ACHN (cell line): ENCODE data around the gene USP12.
A peak's percentile ranks its signal among the peaks of the same experiment; 100 is the strongest.
"Not testable (repeated sequence)": the region's sequence is repeated elsewhere in the genome, so short reads cannot be mapped to it uniquely, and the experiment has no call there.

Experiments
- DNase-seq: peaks from one replicate; pipeline ENCODE4 v3.0.0-alpha.2; 2015
- in situ Hi-C: cut with HindIII; loops from 2 replicates; pipeline ENCODE4 v1.10.0; 2017; ENCODE audit warnings: low sequenced_read_pairs, low pct_ligation_motif_present, low pct_unique_long_range_greater_than_20kb

The USP12 gene

DNA sequence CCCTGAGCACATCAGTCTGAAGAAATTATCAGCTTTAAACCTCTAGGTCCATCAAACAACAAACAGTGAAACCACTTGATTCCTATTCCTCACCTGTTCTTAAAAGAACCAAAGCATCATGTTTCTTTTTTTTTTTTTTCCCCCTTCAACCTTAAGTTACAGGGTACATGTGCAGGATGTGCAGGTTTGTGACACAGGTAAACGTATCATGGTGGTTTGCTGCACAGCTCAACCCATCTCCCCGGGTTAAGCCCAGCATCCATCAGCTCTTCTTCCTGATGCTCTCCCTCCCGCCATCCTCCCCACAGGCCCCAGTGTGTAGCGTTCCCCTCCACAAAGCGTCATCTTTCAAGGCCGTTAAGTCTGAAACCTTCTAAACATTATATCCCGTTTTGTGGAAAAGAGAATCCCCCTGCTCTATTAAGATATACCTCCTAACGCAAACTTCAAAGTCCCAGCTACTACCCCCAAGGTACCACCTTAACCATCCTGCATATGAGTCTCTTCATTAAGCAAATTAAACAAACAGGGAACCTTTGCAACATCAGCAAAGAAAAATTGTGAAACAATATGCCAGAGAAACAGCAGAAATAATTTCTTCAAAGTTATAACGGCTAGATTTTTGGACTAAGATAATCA, 10.8 kb downstream of the USP12 start:
- in situ Hi-C loops: no loop called here
- no peak for DNase-seq

DNA sequence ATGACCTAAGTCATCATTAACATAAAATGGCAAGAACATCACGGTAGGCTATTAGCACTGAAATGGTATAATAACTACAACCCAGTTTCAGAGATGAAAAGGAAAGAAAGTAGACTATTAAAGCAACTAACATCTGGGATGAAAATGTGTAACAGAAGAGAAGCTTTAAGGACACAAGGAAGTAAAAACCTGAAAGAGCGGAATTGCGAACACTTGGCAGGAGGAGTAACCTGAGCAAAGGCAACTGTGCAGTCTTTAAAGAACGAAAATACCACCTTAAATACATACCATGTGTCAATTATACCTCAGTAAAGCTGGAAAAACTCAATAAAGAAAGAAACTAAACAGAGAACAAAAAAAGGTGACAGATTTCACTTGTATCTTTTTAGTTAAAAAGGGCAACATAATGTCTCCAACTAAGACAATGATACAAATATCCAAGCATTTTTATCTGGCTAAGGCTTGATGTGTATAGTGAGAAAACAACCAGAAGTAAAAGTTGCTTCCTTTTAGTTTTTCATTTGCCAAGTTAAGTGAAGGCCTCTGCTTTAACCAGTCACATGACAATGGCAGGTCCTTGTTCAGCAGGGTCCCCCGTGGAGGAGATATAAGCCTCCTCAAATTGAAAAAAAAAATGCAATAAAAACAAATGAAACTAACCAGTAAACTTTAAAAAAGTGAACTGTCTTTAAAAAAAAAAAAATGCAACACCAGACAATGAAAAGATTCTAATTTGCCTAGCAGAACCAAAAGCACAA, 11.6 kb downstream of the USP12 start:
- in situ Hi-C loops: no loop called here
- DNase-seq: no peak

DNA sequence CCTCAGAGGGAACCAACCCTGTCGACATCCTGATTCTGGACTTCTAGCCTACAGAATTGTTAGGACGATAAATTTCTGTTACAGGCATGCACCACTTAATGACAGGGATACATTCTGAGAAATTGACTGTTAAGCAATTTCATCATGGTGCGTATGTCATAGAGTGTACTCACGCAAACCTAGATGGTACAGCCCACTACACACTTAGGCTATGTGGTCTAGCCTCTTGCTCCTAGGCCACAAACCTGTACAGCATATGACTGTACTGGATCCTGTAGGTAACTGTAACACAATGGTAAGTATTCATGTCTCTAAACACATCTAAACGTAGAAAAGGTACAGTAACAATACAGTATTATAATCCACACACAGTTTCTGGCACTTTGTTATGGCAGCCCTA, 13.3 kb downstream of the USP12 start:
- DNase-seq: no peak
- in situ Hi-C loops: no loop called here

- no peak for DNase-seq
- in situ Hi-C loops: no loop called here
Measured at GRCh38 chr13:27151798-27152599, 19.6 kb downstream of the USP12 start.

DNA sequence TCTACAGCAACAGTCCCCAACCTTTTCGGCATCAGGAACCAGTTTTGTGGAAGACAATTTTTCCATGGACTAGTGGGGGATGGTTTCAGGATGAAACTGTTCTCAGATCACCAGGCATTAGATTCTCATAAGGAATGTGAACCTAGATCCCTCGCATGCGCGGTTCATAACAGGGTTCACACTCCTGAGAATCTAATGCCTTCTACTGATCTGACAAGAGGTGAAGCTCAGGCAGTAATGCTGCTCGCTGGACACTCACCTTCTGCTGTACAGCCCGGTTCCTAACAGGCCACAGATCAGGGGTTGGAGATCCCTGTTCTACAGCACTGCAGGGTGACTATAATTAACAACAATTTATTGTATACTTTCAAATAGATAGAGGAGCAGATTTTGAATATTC, 21.9 kb downstream of the USP12 start:
- in situ Hi-C loops: no loop called here
- DNase-seq: no peak

DNA sequence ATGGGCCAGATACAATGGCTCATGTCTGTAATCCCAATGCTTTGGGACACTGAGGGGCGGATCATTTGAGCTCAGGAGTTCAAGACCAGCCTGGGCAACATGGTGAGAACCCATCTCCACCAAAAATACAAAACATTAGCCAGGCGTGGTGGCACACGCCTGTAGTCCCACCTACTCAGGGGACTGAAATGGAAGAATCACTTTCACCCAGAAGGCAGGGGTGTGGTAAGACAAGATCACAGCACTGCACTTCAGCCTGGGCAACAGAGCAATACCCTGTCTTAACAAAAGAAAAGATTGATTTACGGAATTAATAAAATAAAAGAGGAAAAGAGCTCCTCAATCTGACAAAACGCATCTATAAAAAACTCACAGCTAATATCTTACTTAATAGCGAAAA, 22.7 kb downstream of the USP12 start:
- DNase-seq: no peak
- in situ Hi-C loops: no loop called here

DNA sequence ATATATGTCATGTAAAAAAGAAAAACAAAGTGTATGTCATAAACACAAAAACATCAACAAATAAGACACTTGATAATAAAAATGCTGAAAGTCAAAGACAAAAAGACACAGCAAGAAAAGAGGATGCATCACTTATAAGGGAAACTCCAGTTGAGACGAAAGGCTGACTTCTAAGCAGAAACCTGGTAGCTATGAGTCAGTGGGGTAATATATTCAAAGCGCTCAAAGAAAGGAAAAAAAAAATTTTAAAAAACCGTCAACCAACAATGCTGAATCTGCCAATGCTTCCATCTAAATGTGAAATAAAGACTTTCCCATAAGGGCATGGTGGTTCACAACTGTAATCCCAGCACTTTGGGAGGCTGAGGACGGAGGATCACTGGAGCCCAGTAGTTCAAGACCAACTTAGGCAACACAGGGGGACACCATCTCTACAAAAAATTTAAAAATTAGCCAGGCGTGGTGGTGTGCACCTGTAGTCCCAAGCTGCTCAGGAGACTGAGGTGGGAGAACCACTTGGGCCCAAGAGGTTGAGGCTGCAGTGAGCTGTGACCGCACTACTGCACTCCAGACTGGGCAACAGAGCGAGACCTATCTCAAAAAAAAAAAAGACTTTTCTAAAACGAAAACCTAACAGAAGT, 24.0 kb downstream of the USP12 start:
- DNase-seq: no peak
- in situ Hi-C loops: no loop called here

DNA sequence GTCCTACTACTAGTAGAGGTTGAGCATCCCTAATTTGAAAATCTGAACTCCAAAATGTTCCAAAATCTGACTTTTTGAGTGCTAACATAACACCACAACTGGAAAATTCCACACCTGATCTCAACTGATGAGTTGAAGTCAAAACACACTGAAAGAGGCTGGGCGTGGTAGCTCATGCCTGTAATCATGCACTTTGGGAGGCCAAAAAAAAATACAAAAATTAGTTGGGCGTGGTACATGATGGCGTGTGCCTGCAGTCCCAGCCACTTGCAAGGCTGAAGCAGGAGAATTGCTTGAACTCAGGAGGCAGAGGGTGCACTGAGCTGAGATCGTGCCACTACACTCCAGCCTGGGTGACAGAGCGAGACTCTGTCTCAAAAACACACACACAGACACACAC, 29.9 kb downstream of the USP12 start:
- no peak for DNase-seq
- in situ Hi-C loops: no loop called here

DNA sequence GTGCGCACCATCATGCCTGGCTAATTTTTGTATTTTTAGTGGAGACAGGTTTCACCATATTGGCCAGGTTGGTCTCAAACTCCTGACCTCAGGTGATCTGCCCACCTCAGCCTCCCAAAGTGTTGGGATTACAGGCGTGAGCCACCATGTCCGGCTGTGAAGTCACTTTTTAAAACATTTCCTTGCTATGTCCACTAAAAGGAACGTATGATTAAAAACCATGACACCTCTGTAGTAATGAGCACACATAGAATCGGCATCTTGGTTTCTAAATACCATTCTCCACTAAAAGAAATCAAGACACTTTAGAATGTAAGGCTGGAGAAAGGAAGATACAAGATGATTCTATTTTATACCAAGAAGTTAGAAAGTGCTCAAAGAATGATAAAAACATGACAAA, 30.5 kb downstream of the USP12 start:
- in situ Hi-C loops, DNase-seq: not testable (repeated sequence)

DNA sequence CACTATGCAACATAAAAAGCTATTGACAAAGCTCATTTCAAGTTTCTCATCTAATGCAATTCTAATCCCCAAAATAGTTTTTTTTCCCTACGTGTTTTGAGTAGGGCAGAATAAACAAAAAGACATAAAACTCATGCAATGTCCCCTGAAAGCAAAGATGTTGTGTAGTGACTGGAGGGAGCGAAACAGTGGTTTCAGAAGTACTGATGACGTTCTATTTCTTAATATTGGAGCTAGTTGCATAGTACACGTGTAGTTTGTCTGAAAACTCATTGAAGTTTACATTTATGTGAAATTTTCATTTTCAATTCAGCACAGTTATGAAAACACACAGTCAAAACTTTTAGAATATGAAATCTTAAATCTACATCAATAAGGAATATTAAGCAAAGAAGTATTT, 31.6 kb downstream of the USP12 start:
- DNase-seq: no peak
- in situ Hi-C loops: no loop called here

- DNase-seq: no peak
- in situ Hi-C loops: no loop called here
Measured at GRCh38 chr13:27139565-27139964, 32.0 kb downstream of the USP12 start.

DNA sequence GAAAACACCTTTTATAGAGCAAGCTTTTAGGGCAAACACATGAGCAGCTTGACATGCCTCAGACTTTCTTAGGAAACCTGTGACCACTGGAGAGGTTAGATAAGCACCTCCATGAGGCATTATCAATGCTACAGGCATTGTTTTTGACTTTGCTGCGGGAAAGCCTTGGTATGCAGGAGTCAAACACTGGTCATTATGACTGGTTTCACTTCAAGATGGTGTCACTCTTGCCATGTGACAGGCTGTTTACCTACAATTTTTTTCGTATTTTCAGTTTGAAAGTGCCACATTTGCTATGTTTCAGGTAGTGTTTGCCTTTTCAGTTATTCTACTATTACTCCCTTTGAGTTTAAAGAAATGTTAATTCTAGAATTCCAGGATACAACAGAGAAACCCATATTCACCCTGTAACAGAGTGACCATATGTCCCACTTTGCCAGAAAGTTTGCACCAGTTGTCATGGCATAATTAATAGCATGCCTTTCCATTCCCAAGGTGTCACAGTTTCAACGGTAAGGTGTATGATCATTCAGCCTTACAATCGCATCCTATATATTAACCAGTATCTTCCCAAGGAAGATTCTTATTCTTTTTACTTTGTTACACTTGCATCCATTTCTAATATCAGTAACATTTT, 33.0 kb downstream of the USP12 start:
- in situ Hi-C loops: no loop called here
- DNase-seq: no peak

DNA sequence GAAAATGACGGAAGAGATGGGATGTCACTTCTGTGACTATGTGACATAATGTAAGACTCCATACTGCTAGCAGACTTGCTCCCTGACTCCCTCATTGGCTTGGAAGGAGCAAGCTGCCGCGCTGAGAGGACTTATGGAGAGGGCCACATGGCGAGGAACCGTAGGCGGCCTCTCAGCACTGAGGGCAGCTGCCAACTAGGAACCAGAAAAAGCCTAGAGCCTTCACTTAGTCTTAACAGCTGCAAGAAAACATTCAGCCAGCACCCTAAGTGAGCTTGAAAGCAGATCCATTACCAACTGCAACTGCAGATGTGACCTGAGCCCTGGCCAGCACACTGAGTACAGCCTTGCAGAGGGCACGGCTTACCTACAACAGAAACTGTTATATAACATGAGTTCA, 33.9 kb downstream of the USP12 start:
- in situ Hi-C loops: no loop called here
- DNase-seq: no peak

GRCh38 chr13:27135023-27135422, 36.6 kb downstream of the USP12 start:
- in situ Hi-C loops: no loop called here
- no peak for DNase-seq

GRCh38 chr13:27133889-27134288, 37.7 kb downstream of the USP12 start:
- no peak for DNase-seq
- in situ Hi-C loops: no loop called here

DNA sequence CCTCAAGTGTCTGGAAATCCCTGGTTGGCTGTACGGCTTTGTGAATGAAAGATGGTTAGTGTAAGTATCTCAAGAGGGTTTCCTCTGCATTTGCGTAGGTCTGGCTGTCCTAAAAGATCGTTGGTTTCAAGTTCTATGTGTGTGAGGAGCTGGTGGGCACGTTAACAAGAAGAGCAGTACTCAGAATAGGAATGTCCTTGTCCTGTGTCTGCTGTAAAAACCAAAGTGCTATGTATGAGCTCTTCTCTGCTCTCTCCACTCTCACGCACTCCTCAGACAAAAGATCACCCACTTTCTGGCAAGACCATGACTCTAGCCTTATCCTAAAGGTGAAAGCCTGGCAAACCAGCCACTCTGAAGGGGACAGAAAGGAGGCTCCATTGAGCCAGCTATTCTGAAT, 39.1 kb downstream of the USP12 start:
- no peak for DNase-seq
- in situ Hi-C loops: no loop called here

DNA sequence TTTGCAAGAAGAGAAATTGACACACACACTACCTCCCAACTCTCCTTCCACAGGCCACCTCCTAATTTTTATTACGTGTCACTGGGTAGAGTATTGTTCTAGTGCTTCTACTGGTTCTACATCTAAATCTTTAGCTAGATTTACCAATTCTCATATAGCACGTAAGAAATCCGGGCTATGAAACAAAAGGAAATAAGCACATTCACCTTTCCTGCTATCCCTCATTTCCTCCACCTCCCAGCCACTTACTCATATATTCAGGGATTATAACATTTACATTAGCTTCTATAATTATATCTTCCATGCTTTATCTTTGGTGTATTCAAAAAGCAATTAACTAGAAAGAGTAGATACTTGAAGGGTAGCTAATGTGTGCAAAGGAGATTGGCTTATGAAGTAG, 39.7 kb downstream of the USP12 start:
- in situ Hi-C loops: no loop called here

DNA sequence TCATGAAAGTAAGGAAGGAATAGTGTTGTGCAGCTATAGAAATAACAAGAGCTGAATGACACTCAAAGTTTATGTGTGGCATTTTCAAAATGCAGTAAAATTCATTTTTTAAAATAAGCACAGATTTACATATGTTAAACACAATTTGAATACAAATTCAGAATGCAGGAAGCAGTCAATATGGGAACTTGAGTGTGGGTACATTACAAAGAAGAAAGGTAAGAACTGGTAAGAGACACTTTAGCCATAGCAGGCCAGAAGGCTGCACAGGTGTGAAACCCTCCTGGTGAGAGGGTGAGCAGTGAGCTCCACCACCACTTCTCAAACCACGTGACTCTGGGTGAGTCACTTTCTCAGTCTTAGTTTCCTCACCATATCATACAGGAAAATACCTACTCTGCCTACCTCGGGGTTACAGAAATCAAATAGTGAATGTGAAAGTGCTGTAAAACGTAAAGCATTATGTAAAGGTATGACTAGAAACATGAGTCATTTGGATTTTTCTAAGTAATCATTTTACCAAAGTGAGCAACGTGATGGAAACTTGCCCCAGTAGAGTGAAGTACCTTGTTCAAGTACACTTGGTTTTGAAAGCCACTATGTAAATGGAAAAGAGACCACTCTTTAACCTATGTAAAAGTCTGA, 40.5 kb downstream of the USP12 start:
- in situ Hi-C loops: no loop called here
- DNase-seq: peak; percentile 34

More for the DNA sequence above, 39.7 kb downstream of the USP12 start:
- DNase-seq: no peak
